H9 (cell line): Measurements from ENCODE around the gene CD59. TPM values are rescaled to one million over a fixed set of nuclear protein-coding genes. Genes with fewer than 3 reads are reported as not detected.

Source experiments
- DNase-seq: peaks from one replicate; pipeline ENCODE4 v3.0.0-alpha.2; 2017
- H2AFZ ChIP-seq: one replicate; pipeline ENCODE4 v1.6.1; 2013; ENCODE audit warnings: mild to moderate bottlenecking, low read length, control low read depth, moderate library complexity
- H2AK5ac ChIP-seq: 2 replicates; pipeline ENCODE4 v1.6.1; 2013; ENCODE audit warnings: low read length, control low read depth, mixed read lengths; ENCODE audit not compliant: insufficient read length
- H2BK120ac ChIP-seq: one replicate; pipeline ENCODE4 v1.6.1; 2013; ENCODE audit warnings: low read depth, mild to moderate bottlenecking, low read length, control low read depth, inconsistent platforms; ENCODE audit not compliant: poor library complexity, severe bottlenecking
- H2BK12ac ChIP-seq: 2 replicates; pipeline ENCODE4 v1.6.1; 2013; ENCODE audit warnings: low read length, control low read depth, mixed read lengths, low read depth; ENCODE audit not compliant: insufficient read length
- H2BK15ac ChIP-seq: 2 replicates; pipeline ENCODE4 v1.6.1; 2013; ENCODE audit warnings: low read depth, low read length, control low read depth
- H2BK20ac ChIP-seq: one replicate; pipeline ENCODE4 v1.6.1; 2013; ENCODE audit warnings: low read depth, mild to moderate bottlenecking, low read length, control low read depth, inconsistent platforms; ENCODE audit not compliant: poor library complexity, severe bottlenecking
- H2BK5ac ChIP-seq: 2 replicates; pipeline ENCODE4 v1.6.1; 2013; ENCODE audit warnings: low read length, control low read depth, mixed read lengths; ENCODE audit not compliant: insufficient read length
- H3K14ac ChIP-seq: 2 replicates; pipeline ENCODE4 v1.6.1; 2013; ENCODE audit warnings: low read length, control low read depth; ENCODE audit not compliant: insufficient read depth
- H3K18ac ChIP-seq: 2 replicates; pipeline ENCODE4 v1.6.1; 2013; ENCODE audit warnings: low read depth, mild to moderate bottlenecking, mixed read lengths, low read length, control low read depth; ENCODE audit not compliant: insufficient read length
- H3K23ac ChIP-seq: 2 replicates; pipeline ENCODE4 v1.6.1; 2013; ENCODE audit warnings: low read length, control low read depth, mixed read lengths, low read depth; ENCODE audit not compliant: insufficient read length
- H3K23me2 ChIP-seq: 2 replicates; pipeline ENCODE4 v1.6.1; 2013; ENCODE audit warnings: low read depth, mild to moderate bottlenecking, mixed read lengths, low read length, control low read depth; ENCODE audit not compliant: insufficient read length, poor library complexity, severe bottlenecking
- H3K27ac ChIP-seq: 2 replicates; pipeline ENCODE4 v1.5.1; 2013; ENCODE audit warnings: low read length, control low read depth, mixed read lengths, low read depth; ENCODE audit not compliant: insufficient read length
- H3K27me3 ChIP-seq: 2 replicates; pipeline ENCODE4 v1.6.1; 2013; ENCODE audit warnings: low read length, control low read depth, inconsistent platforms; ENCODE audit not compliant: insufficient read depth
- H3K4ac ChIP-seq: 2 replicates; pipeline ENCODE4 v1.6.1; 2013; ENCODE audit warnings: low read depth, mild to moderate bottlenecking, control low read depth, inconsistent platforms, low read length, moderate library complexity
- H3K4me1 ChIP-seq: 2 replicates; pipeline ENCODE4 v1.6.1; 2013; ENCODE audit warnings: low read length, control low read depth, inconsistent platforms; ENCODE audit not compliant: insufficient read depth
- H3K4me2 ChIP-seq: 2 replicates; pipeline ENCODE4 v1.6.1; 2013; ENCODE audit warnings: low read length, control low read depth, mixed read lengths; ENCODE audit not compliant: insufficient read length, insufficient read depth
- H3K56ac ChIP-seq: 2 replicates; pipeline ENCODE4 v1.6.1; 2013; ENCODE audit warnings: low read depth, mild to moderate bottlenecking, mixed read lengths, low read length, control low read depth; ENCODE audit not compliant: insufficient read length
- H3K79me1 ChIP-seq: 2 replicates; pipeline ENCODE4 v1.6.1; 2013; ENCODE audit warnings: low read depth, mild to moderate bottlenecking, moderate library complexity, low read length, control low read depth, inconsistent platforms; ENCODE audit not compliant: insufficient read depth, poor library complexity, severe bottlenecking
- H3K79me2 ChIP-seq: 2 replicates; pipeline ENCODE4 v1.6.1; 2013; ENCODE audit warnings: low read length, control low read depth, inconsistent platforms; ENCODE audit not compliant: insufficient read depth
- H3K9ac ChIP-seq: 2 replicates; pipeline ENCODE4 v1.6.1; 2013; ENCODE audit warnings: low read length, control low read depth, mixed read lengths; ENCODE audit not compliant: insufficient read length; ENCODE audit errors: extremely low read depth
- H3K9me3 ChIP-seq: one replicate; pipeline ENCODE4 v1.6.1; 2013; ENCODE audit warnings: low read depth, low read length, inconsistent platforms; ENCODE audit not compliant: control insufficient read depth
- H3T11ph ChIP-seq: one replicate; pipeline ENCODE4 v1.6.1; 2013; ENCODE audit warnings: mild to moderate bottlenecking, low read length, control low read depth, inconsistent platforms
- H4K20me1 ChIP-seq: one replicate; pipeline ENCODE4 v1.6.1; 2013; ENCODE audit not compliant: control insufficient read depth, insufficient read length, insufficient read depth
- H4K5ac ChIP-seq: 2 replicates; pipeline ENCODE4 v1.6.1; 2013; ENCODE audit warnings: low read depth, mild to moderate bottlenecking, mixed read lengths, low read length, control low read depth; ENCODE audit not compliant: insufficient read length
- H4K8ac ChIP-seq: replicated peaks from 2 replicates; pipeline ENCODE4 v1.6.1; 2013; ENCODE audit warnings: low read length, control low read depth, mixed read lengths, low read depth; ENCODE audit not compliant: insufficient read length
- H4K91ac ChIP-seq: 2 replicates; pipeline ENCODE4 v1.6.1; 2013; ENCODE audit warnings: low read depth, mild to moderate bottlenecking, moderate library complexity, mixed read lengths, low read length, control low read depth; ENCODE audit not compliant: insufficient read length
- H3K27ac Mint-ChIP-seq, 3 experiments: 2 replicates in 2 of 3; 3 replicates in 1 of 3; pipeline ENCODE4 v1.8.0; 2020 to 2021; ENCODE audit warnings: mixed read lengths in 3 of 3, mild to moderate bottlenecking in 1 of 3, moderate library complexity in 1 of 3
- H3K27me3 Mint-ChIP-seq: 2 replicates; pipeline ENCODE4 v1.8.0; 2021; ENCODE audit warnings: low read depth, mild to moderate bottlenecking, moderate library complexity, mixed read lengths
- H3K36me3 Mint-ChIP-seq, 3 experiments: 2 replicates in 2 of 3; 3 replicates in 1 of 3; pipeline ENCODE4 v1.8.0; 2020 to 2021; ENCODE audit warnings: low read depth in 3 of 3, mixed read lengths in 3 of 3; ENCODE audit not compliant: insufficient read depth in 1 of 3
- H3K4me1 Mint-ChIP-seq, 2 experiments: 2 replicates each; pipeline ENCODE4 v1.8.0; 2020; ENCODE audit warnings: mixed read lengths in 2 of 2
- H3K4me3 Mint-ChIP-seq, 2 experiments: 2 replicates in 1 of 2; 3 replicates in 1 of 2; pipeline ENCODE4 v1.8.0; 2020 to 2021; ENCODE audit warnings: mild to moderate bottlenecking in 2 of 2, mixed read lengths in 2 of 2, moderate library complexity in 1 of 2
- H3K9me3 Mint-ChIP-seq, 2 experiments: 2 replicates in 1 of 2; 3 replicates in 1 of 2; pipeline ENCODE4 v1.8.0; 2020; ENCODE audit warnings: mild to moderate bottlenecking in 2 of 2, mixed read lengths in 2 of 2, moderate library complexity in 1 of 2
- CTCF ChIP-seq: fragments of 200-600 bp; sonication (generic); conservative IDR thresholded peaks from 3 replicates; pipeline ENCODE4 v1.8.0; 2021; ENCODE audit warnings: antibody characterized with exemption, mild to moderate bottlenecking
- WGBS: extraction: QIAGEN DNeasy Blood & Tissue Kit; methylation state at CpG from one replicate; pipeline ENCODE4 v1.1.7; 2013; ENCODE audit warnings: missing lambda C conversion rate, low lambda C conversion rate, mixed read lengths; ENCODE audit not compliant: insufficient read length; ENCODE audit errors: extremely low coverage; 5-methylcytosine and 5-hydroxymethylcytosine counted together
- total RNA-seq: library from RNA; stranded (reverse); gene quantifications from 2 replicates; pipeline ENCODE4 v1.2.1, GENCODE V29; 2021

The CD59 gene
- total RNA-seq, 1 experiment from 2014 or later: 91.5 TPM

- no peak overlapping the region for H2BK120ac ChIP-seq
- Mint-ChIP-seq H3K27ac (no peak overlapping the region; a peak in 1 of 7 replicates), H3K27me3 (peaks cover 2% of the 10 kb centered on the region), H3K36me3 (no peaks in the 10 kb centered on the region), H3K9me3 (no peaks in the 10 kb centered on the region), H3K4me3 (no peak overlapping the region), H3K4me1 (peaks cover 40 to 48% of the 10 kb centered on the region in 2 experiments)
- no peak overlapping the region for H4K91ac ChIP-seq
- no peak overlapping the region for H3K4ac ChIP-seq
- H3K79me1 ChIP-seq: no peaks in the 10 kb centered on the region
- no peak overlapping the region for H4K5ac ChIP-seq
- H3K9ac ChIP-seq: no peak overlapping the region
- no peak for DNase-seq
- H3K27me3 ChIP-seq: no peaks in the 10 kb centered on the region
- H3K27ac ChIP-seq: no peak overlapping the region
- no peak overlapping the region for H3K18ac ChIP-seq
- no peak overlapping the region for H2AK5ac ChIP-seq
- no peak overlapping the region for H3K23ac ChIP-seq
- no peak overlapping the region for H4K8ac ChIP-seq
- H2BK15ac ChIP-seq: no peak overlapping the region
- H3K79me2 ChIP-seq: no peaks in the 10 kb centered on the region
- no peak overlapping the region for H3K4me2 ChIP-seq
- H3K56ac ChIP-seq: no peak overlapping the region
- H4K20me1 ChIP-seq: no peaks in the 10 kb centered on the region
- no peak overlapping the region for H2BK5ac ChIP-seq
- WGBS: no CpG with 5 or more reads among the region's 5 CpGs
- H3K14ac ChIP-seq: no peak overlapping the region
- peaks cover 5% of the 10 kb centered on the region; the same call in 1 of the 2 replicates for H3K4me1 ChIP-seq
- H2BK12ac ChIP-seq: no peak overlapping the region
- TF ChIP-seq CTCF: no peak
- no peaks in the 10 kb centered on the region for H3K9me3 ChIP-seq
- H3K23me2 ChIP-seq: no peaks in the 10 kb centered on the region
- H3T11ph ChIP-seq: no peak overlapping the region
- H2BK20ac ChIP-seq: no peak overlapping the region
- no peak overlapping the region for H2AFZ ChIP-seq
Measured at GRCh38 chr11:33692541-33692940, 43.7 kb downstream of the CD59 start.
